ENCODE data around the gene ATP1A1.
A peak's percentile ranks its signal among the peaks of the same experiment; 100 is the strongest.

Gene ATP1A1

DNA sequence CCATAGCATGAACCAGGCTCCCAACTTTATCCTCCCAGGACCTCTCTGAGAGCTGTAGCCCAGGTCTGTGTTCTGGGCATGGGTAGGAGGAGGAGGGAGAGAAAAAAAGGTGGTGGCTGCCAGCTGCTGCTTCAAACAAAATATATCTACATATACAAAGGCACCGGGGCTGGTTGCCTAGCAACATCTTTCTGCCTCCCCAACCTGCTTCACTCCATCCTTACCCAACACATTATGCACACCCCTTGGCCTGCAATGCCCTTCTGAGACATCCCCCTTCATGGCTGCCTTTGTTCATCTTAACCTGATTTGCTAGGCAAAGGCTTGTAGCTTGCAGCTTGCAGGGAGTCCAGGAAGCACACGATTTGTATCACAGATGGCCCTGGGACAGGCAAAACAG is 27.2 kb upstream of the ATP1A1 start:
- no peak for DNase-seq (ENCODE audit: low read depth)
- H3K9me3 ChIP-seq (ENCODE audit: control insufficient read depth, low read length), result no peaks in the 10 kb centered on the region
- no peaks in the 10 kb centered on the region for H3K4me1 ChIP-seq (ENCODE audit: control insufficient read depth, insufficient read depth, low read length)
- no peaks in the 10 kb centered on the region for H3K27me3 ChIP-seq (replicated peaks; ENCODE audit: control insufficient read depth, insufficient read depth, low read length)
- H3K9ac ChIP-seq (ENCODE audit: low read length), result no peak overlapping the region
- H3K4me3 ChIP-seq (ENCODE audit: low read length), result no peak overlapping the region
- H3K36me3 ChIP-seq (ENCODE audit: control insufficient read depth, insufficient read depth, low read length, severe bottlenecking), result no peaks in the 10 kb centered on the region

DNA sequence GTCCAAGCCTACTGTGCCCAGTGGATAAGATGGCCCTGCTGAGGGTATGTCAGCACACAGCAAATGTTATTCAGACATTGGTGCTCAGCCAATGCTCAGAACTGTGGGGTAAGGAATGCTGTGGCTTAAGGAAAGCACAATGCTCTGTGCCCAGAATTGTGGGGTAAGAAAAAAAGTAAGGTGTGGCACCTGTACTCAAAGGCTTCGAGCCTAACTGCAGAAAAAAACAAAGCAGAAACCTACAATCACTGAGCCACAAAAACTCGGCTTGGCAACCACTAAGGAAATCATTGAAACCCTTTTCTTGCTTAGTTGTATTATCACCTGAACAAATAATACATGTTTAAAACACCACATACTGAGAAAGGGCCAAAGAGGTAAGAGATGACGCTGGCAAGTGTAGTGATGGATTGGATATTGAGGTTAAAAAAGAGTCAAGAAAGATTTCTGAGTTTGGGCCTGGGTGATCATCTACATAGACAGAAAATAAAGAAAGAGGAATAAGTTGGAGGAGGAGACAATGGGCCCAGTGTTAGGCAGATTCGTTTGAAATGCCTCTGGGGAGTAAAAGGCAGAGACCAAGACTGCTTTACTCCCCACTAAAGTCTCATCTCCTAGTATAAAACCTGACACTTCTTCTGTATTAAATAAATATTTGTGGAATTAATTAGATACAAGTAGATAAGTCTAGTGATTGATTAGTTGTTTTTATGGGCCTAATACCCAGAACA is 25.9 kb upstream of the ATP1A1 start:
- DNase-seq (ENCODE audit: low read depth), result no peak
- Histone ChIP-seq H3K36me3 (ENCODE audit: control insufficient read depth, insufficient read depth, low read length, severe bottlenecking) (no peaks in the 10 kb centered on the region), H3K4me1 (ENCODE audit: control insufficient read depth, insufficient read depth, low read length) (no peaks in the 10 kb centered on the region), H3K9me3 (ENCODE audit: control insufficient read depth, low read length) (no peaks in the 10 kb centered on the region), H3K4me3 (ENCODE audit: low read length) (no peak overlapping the region), H3K9ac (ENCODE audit: low read length) (no peak overlapping the region), H3K27me3 (replicated peaks; ENCODE audit: control insufficient read depth, insufficient read depth, low read length) (no peaks in the 10 kb centered on the region)

DNA sequence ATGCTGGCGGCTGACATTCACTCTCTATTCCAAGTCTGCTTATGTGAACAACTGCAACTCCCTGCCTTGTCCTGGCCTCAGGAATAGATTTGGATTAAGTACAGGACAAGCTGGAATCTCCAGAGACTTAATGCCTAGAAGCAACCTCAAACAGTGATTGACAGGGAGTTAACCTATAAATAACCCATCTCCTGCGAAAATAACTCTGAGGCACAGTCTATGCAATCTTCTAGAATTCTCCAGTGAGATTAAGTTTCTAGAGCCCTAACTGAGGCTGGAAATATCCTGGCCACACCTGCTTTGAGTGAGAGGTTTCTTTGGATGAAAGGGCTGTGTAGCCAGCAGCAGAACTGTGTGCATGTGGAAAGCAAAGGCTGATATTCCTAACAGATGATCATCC is 25.3 kb upstream of the ATP1A1 start:
- no peak overlapping the region for H3K9ac ChIP-seq (ENCODE audit: low read length)
- no peaks in the 10 kb centered on the region for H3K27me3 ChIP-seq (replicated peaks; ENCODE audit: control insufficient read depth, insufficient read depth, low read length)
- no peak for DNase-seq (ENCODE audit: low read depth)
- H3K4me3 ChIP-seq (ENCODE audit: low read length), result no peak overlapping the region
- H3K9me3 ChIP-seq (ENCODE audit: control insufficient read depth, low read length), result no peaks in the 10 kb centered on the region
- H3K4me1 ChIP-seq (ENCODE audit: control insufficient read depth, insufficient read depth, low read length), result peaks cover 4% of the 10 kb centered on the region
- no peaks in the 10 kb centered on the region for H3K36me3 ChIP-seq (ENCODE audit: control insufficient read depth, insufficient read depth, low read length, severe bottlenecking)

DNA sequence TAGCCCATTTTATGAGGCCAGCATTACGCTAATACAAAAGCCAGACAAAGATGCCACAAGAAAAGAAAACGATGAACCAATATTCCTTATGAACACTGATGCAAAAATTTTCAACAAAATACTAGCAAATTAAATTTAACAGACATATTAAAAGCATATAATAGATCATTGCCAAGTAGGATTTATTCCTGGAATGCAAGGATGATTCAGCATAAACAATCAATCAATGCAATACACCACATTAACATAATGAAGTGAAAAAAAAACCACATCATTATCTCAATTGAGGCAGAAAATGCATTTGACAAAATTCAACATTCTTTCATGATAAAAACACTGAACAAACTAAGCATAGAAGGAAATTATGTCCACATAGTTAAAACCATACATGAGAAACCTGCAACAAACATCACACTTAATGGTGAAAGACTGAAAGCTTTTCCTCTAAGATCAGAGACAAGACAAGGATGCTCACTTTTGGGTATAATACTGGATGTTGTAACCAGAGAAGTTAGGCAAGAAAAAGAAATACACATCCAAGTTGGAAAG is 22.9 kb upstream of the ATP1A1 start:
- no peak overlapping the region for H3K4me3 ChIP-seq (ENCODE audit: low read length)
- H3K9ac ChIP-seq (ENCODE audit: low read length), result no peak overlapping the region
- H3K4me1 ChIP-seq (ENCODE audit: control insufficient read depth, insufficient read depth, low read length), result peaks cover 4% of the 10 kb centered on the region
- no peak for DNase-seq (ENCODE audit: low read depth)
- H3K36me3 ChIP-seq (ENCODE audit: control insufficient read depth, insufficient read depth, low read length, severe bottlenecking), result no peaks in the 10 kb centered on the region
- H3K27me3 ChIP-seq (replicated peaks; ENCODE audit: control insufficient read depth, insufficient read depth, low read length), result no peaks in the 10 kb centered on the region
- no peaks in the 10 kb centered on the region for H3K9me3 ChIP-seq (ENCODE audit: control insufficient read depth, low read length)

DNA sequence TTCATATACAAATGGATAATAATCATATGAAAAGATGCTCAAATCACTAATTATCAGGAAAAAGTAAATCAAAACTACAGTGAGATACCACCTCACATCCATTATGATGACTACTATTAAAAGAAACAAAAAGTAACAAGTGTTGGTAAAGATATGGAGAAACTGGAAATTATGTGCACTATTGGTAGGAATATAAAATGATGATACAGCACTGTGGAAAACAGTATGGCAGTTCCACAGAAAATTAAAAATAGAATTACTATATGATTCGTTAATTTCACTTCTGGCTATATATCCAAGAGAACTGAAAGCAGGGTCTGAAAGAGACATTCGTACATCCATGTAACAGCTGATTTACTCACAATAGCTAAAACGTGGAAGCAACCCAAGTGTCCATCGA is 21.1 kb upstream of the ATP1A1 start:
- Histone ChIP-seq H3K9me3 (ENCODE audit: control insufficient read depth, low read length) (no peaks in the 10 kb centered on the region), H3K4me1 (ENCODE audit: control insufficient read depth, insufficient read depth, low read length) (peaks cover 10% of the 10 kb centered on the region), H3K27me3 (replicated peaks; ENCODE audit: control insufficient read depth, insufficient read depth, low read length) (no peaks in the 10 kb centered on the region), H3K9ac (ENCODE audit: low read length) (no peak overlapping the region), H3K36me3 (ENCODE audit: control insufficient read depth, insufficient read depth, low read length, severe bottlenecking) (no peaks in the 10 kb centered on the region), H3K4me3 (ENCODE audit: low read length) (no peak overlapping the region)
- no peak for DNase-seq (ENCODE audit: low read depth)

DNA sequence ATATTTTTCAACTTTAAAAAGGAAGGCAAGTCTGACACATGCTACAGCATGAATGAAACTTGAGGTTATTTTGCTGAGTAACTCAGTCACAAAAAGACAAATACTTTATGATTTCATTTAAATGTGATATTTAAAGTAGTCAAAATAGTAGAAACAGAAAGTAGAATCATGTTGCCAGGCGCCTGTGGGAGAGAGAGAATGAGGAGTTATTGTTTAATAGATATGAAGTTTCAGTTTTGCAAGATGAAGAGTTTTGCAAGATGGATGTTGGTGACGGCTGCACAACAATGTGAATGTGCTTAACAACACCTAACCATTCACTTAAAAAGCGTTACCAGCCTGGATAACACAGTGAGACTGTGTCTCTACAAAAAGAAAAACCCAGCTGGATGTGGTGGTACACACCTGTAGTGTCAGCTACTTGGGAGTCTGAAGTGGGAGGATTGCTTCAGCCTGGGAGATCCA is 20.7 kb upstream of the ATP1A1 start:
- Histone ChIP-seq H3K27me3 (replicated peaks; ENCODE audit: control insufficient read depth, insufficient read depth, low read length) (no peaks in the 10 kb centered on the region), H3K4me1 (ENCODE audit: control insufficient read depth, insufficient read depth, low read length) (peaks cover 15% of the 10 kb centered on the region), H3K4me3 (ENCODE audit: low read length) (no peak overlapping the region), H3K36me3 (ENCODE audit: control insufficient read depth, insufficient read depth, low read length, severe bottlenecking) (no peaks in the 10 kb centered on the region), H3K9ac (ENCODE audit: low read length) (no peak overlapping the region), H3K9me3 (ENCODE audit: control insufficient read depth, low read length) (no peaks in the 10 kb centered on the region)
- DNase-seq (ENCODE audit: low read depth), result no peak

DNA sequence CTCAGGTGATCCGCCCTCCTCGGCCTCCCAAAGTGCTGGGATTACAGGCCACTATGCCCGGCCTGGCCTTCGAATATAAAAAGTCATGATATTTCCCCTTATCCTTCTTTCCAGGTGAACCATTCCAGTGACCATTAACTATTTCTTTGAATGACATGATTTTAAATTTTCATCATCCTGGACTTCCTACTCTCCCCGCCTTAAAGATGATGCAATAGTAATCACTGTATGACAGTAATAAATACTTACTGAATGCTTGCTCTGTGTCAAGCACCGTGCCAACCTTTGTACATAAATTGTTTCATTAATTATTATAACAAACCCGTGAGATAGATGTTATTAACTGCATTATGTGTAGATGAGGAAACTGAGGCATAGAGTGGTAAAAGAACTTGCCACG is 19.9 kb upstream of the ATP1A1 start:
- Histone ChIP-seq H3K9me3 (ENCODE audit: control insufficient read depth, low read length) (no peaks in the 10 kb centered on the region), H3K9ac (ENCODE audit: low read length) (no peak overlapping the region), H3K4me1 (ENCODE audit: control insufficient read depth, insufficient read depth, low read length) (peaks cover 18% of the 10 kb centered on the region), H3K27me3 (replicated peaks; ENCODE audit: control insufficient read depth, insufficient read depth, low read length) (no peaks in the 10 kb centered on the region), H3K4me3 (ENCODE audit: low read length) (no peak overlapping the region), H3K36me3 (ENCODE audit: control insufficient read depth, insufficient read depth, low read length, severe bottlenecking) (no peaks in the 10 kb centered on the region)
- DNase-seq (ENCODE audit: low read depth), result no peak

DNA sequence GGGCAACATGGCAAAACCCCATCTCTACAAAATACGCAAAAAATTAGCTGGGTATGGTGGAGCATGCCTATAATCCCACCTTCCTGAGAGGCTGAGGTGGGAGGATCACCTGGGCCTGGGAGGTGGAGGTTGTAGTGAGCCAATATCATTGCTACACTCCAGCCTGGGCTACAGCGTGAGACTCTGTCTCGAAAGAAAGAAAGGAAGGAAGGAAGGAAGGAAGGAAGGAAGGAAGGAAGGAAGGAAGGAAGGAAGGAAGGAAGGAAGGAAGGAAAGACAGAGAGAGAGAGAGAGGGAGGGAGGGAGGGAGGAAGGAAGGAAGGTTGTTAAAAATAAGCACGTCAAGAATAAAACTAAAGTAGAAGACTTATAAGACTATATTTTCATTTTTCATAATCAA is 17.0 kb upstream of the ATP1A1 start:
- no peaks in the 10 kb centered on the region for H3K9me3 ChIP-seq (ENCODE audit: control insufficient read depth, low read length)
- H3K4me3 ChIP-seq (ENCODE audit: low read length), result no peak overlapping the region
- H3K36me3 ChIP-seq (ENCODE audit: control insufficient read depth, insufficient read depth, low read length, severe bottlenecking), result no peaks in the 10 kb centered on the region
- H3K9ac ChIP-seq (ENCODE audit: low read length), result no peak overlapping the region
- peaks cover 27% of the 10 kb centered on the region for H3K4me1 ChIP-seq (ENCODE audit: control insufficient read depth, insufficient read depth, low read length)
- no peaks in the 10 kb centered on the region for H3K27me3 ChIP-seq (replicated peaks; ENCODE audit: control insufficient read depth, insufficient read depth, low read length)
- DNase-seq (ENCODE audit: low read depth), result no peak

DNA sequence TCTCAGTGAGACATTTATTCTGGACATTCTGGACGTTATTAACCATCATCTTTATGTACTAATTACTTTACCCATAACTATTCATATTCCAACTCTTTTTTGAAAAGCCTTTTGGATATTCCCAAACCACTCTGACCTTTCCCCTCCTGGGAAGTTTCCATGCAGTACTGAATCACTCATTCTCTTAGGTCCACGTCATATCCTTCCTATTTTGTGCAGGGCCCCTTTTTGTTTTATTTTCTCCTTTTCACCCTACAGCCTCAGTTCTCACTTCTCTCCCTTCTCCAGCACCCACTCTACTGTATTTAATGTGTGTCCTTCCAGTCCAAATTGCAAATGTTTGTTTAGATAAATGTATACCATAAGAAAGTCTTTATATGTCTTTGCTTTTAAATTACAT is 16.4 kb upstream of the ATP1A1 start:
- Histone ChIP-seq H3K4me3 (ENCODE audit: low read length) (peak overlapping the region; percentile 18), H3K36me3 (ENCODE audit: control insufficient read depth, insufficient read depth, low read length, severe bottlenecking) (no peaks in the 10 kb centered on the region), H3K9me3 (ENCODE audit: control insufficient read depth, low read length) (no peaks in the 10 kb centered on the region), H3K9ac (ENCODE audit: low read length) (peak overlapping the region; percentile 9), H3K27me3 (replicated peaks; ENCODE audit: control insufficient read depth, insufficient read depth, low read length) (no peaks in the 10 kb centered on the region), H3K4me1 (ENCODE audit: control insufficient read depth, insufficient read depth, low read length) (peaks cover 27% of the 10 kb centered on the region)
- peak; percentile 27 for DNase-seq (ENCODE audit: low read depth)

DNA sequence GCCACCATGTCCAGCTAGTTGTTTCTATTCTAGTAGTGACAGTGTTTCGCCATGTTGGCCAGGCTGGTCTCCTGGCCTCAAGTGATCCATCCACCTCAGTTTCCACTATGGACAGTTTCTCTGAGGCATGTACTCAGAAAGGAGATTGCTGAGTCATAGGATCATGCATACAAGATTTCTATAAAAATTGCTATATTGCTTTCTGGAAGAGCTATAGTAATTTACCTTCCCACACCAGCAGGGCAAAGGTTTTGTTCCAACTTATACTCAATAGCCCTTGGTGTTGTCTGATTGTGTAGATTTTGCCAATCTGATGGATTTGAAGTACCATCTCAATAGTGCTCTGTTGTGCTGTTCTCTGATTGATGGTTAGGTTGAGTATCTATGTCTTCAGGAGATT is 15.6 kb upstream of the ATP1A1 start:
- H3K9ac ChIP-seq (ENCODE audit: low read length), result no peak overlapping the region
- H3K27me3 ChIP-seq (replicated peaks; ENCODE audit: control insufficient read depth, insufficient read depth, low read length), result no peaks in the 10 kb centered on the region
- peaks cover 24% of the 10 kb centered on the region for H3K4me1 ChIP-seq (ENCODE audit: control insufficient read depth, insufficient read depth, low read length)
- no peaks in the 10 kb centered on the region for H3K36me3 ChIP-seq (ENCODE audit: control insufficient read depth, insufficient read depth, low read length, severe bottlenecking)
- no peak for DNase-seq (ENCODE audit: low read depth)
- H3K4me3 ChIP-seq (ENCODE audit: low read length), result no peak overlapping the region
- H3K9me3 ChIP-seq (ENCODE audit: control insufficient read depth, low read length), result no peaks in the 10 kb centered on the region

DNA sequence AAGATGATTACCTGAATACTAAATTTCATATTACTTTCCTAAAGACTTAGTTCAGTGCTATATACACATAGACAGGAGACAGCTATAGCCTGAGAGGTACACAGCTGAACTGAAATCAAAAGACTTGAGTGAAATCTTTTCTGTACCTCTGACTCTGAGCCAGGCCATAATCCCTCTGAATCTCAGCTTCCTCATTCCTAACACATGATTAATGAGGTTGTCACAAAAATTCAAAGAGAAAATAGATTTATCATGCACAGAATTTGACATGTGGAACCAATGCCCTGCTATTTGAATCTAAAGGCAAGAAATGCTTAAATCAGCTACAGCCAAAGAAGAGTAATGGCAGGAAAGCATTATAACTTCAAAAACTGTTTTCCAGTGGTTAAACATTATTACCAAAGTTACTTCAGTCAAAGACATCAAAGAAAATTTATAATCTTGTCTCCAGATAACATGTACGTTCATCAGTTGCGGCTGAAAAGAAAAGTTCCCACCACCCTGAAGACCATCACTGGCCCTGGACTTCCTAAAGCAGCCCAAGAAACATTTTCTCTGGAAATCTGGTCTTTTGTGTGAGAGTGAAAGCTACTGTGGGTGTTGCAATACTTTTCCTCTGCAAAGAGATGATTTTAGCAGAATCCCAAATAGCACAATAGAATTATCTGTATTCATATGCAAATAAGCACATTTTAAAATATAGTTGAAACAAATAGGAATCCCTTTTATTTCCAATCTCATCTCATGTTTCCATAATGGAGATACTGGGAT is 13.8 kb upstream of the ATP1A1 start:
- DNase-seq (ENCODE audit: low read depth), result peak; percentile 74
- no peaks in the 10 kb centered on the region for H3K27me3 ChIP-seq (replicated peaks; ENCODE audit: control insufficient read depth, insufficient read depth, low read length)

More for the DNA sequence above, 13.8 kb upstream of the ATP1A1 start:
- H3K36me3 ChIP-seq (ENCODE audit: control insufficient read depth, insufficient read depth, low read length, severe bottlenecking), result no peaks in the 10 kb centered on the region
- H3K4me3 ChIP-seq (ENCODE audit: low read length), result no peak overlapping the region
- H3K9ac ChIP-seq (ENCODE audit: low read length), result no peak overlapping the region
- H3K4me1 ChIP-seq (ENCODE audit: control insufficient read depth, insufficient read depth, low read length), result peaks cover 23% of the 10 kb centered on the region
- no peaks in the 10 kb centered on the region for H3K9me3 ChIP-seq (ENCODE audit: control insufficient read depth, low read length)

Data from adipocyte (in vitro differentiated cells).